NCI-H1930 (cell line): ENCODE results near the gene EPB41L2.
"Not testable (repeated sequence)": the region's sequence is repeated elsewhere in the genome, so short reads cannot be mapped to it uniquely, and the experiment has no call there.

Experiments used
- DNase-seq, 2 experiments: peaks; one replicate each; lab custom pipeline; 2025; lab: John Stamatoyannopoulos, UW

EPB41L2 gene

DNA sequence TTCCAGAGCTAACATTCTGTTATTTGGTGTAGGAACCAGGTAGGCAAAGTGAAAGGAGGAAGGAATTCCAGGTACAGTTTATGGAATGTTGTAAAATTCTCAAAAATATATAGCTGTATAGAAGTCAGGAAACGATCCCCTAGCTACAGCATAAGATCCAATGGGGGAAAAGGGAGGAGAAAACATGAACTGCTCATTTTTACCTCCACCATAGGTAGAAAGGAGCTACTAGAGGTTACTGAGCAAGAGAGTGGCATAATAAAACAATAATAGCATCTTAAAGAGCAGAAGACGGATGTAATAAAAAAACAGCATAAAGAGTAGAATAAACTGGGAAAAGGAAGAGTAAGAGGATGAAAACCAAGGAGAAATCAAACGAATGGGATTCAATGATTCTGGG, 26.9 kb downstream of the EPB41L2 start:
- DNase-seq: no peak

DNA sequence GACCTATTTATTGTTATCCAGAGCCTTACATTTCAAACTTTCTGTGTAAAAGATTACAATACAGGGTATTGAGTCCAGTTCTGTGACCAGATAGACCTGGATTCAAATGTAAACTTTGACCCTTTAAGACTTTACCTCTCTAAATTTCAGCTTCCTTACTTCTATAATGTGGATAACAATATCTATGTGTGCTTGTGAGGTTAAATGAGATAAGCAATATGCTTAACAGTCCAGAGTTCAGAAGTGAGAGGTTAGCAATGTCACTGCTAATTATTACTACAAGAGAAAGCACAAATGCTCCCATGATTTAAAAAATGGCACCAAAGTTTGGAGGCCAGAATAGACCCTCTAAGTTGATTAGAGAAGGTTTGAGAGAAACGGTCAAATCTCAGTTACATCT, 27.5 kb downstream of the EPB41L2 start:
- no peak for DNase-seq

DNA sequence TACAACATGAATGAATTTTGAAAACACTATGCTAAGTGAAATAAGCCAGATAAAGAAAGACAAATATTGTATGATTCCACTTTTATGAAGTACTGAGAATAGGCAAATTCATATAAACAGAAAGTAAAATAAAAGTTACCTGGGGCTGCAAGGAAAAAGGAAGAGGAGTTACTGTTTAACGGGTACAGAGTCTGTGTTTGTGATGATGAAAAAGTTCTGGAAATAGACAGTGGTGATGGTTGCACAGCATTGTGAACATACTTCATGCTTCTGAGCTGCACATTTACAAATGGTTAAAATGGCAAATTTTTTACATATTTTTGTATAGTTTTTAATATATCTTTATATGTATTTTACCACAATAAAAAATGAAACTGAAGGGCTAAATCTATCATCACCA, 29.4 kb downstream of the EPB41L2 start:
- DNase-seq: no peak

DNA sequence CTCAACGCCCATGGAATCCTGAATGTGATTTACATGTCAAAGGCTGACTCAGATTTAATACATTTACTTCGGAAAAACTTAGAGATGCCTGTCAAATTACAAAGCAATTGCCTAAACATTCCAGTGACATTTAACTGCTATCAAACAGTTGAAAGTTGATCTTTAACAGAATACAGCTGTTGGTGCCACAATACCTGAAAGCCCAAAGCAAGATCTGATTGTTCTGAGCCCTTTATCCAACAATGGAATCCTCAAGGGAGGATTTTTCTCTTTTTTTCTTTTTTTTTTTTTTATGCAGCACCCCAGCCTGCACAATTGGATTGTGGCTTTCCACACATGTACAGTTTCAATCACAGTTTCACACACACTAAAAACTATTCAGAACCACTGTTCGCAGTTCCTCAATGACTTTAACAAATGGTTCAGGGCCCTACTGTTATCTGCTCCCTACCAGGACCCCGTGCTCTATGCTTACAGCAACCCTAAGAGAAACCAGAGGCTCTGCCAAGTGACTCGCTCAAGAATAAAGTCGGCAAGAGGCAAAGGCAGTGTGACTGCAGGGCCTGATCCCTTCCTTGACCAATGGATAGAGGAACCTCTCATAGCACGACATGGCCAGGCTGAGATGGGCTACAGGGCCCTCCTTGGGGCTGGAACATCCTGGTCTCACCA, 33.3 kb downstream of the EPB41L2 start:
- DNase-seq: no peak

DNA sequence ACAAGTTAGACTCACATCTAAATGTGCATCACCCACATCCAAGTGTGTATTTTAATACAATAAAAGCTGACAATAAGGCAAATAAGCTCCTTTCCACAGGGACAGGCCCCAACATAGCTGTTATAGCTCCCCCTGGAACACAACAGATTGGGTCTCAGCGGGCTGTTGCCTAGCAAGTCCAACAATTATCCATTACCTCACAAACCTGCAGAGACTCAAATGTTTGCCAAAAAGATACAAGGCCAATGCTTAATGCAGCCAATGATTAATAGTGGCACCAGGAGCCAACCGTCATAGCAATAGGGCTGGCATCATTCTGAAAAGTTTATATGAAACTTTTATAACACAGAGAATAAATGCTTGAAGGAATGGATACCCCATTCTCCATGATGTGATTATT, 35.7 kb downstream of the EPB41L2 start:
- no peak for DNase-seq

DNA sequence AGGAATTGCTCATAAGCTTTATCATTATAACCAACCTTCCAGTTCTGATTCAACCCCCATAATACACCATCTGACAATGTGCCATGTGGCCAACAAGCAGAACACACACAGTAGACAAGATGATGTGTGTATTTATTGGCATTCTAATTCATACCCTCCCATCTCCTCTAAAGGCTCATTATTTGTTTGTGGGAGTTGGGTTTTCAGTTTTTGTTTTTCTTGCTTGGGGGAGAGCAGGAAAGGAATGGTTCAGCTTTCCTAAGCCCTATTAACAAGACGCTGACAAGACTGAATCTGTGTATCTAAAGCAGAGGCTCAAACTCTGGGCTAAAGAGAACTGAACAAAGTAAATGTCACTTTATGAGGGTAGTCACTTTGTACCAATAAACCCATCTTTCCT, 36.8 kb downstream of the EPB41L2 start:
- no peak for DNase-seq

DNA sequence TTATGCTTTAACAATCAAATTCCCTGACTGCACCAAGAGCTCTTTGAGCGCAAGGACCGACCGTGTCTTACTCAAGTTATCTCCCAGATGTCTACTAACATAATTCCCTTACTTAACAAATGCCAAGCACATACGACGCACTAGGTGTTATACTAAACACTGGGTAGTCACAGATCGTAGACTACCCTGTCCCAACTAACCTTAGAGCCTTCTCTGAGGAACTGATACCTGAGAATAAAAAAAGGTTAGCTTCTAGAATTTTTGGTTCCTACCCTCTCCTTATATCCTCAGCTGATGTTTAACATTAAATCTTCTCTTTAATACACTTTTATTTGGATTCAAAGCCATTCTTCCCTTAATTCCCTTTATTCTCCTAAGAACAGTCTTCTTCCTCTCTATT, 38.5 kb downstream of the EPB41L2 start:
- DNase-seq: no peak

DNA sequence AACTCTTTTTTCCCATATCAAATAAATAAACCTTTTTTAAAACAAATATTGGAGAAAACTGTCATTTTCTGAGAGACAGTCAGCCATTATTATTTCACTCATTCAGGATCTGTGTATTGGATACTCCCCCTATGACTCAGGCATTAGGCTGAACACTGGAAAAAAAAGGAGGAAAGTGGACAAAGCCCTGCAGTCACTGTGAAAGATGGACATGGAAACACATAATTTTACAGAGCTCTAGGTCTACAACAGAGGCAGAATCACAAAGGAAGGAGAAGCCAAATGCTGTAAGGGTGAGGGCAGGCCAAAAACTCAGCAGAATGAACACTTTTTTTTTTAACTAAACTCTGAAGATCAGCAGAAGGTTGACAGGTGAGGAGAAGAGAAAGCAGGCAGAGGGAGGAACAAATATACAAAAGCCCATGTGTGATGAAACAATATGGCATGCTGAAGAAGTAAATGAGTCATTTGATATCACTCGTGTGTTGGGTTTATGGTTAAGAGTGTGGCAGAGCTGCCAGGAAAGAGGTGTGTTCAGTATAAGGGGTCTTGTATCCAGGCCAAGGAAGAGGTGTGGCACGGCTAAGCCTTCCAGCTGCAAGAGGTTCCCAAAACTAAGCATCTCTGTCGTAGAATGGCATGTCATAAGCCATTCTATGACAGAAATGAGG, 39.1 kb downstream of the EPB41L2 start:
- DNase-seq: no peak

DNA sequence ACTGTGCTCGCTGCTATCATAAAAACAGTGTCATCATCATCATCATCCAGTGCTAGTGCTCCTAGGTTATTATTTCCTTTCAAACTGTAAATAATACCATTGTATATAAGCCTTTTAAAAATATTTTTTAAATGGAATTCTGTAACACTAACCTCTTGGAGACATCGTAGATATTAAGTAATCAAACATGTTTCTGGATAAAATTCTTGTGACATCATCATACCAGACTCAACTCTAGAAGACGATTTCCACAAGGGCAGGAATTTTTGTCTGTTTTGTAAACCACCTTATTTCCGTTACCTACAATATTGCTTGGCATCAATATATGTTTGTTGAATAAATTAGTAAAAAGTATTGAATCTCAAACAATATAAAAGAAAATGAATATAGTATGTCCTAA, 40.4 kb downstream of the EPB41L2 start:
- DNase-seq: no peak

DNA sequence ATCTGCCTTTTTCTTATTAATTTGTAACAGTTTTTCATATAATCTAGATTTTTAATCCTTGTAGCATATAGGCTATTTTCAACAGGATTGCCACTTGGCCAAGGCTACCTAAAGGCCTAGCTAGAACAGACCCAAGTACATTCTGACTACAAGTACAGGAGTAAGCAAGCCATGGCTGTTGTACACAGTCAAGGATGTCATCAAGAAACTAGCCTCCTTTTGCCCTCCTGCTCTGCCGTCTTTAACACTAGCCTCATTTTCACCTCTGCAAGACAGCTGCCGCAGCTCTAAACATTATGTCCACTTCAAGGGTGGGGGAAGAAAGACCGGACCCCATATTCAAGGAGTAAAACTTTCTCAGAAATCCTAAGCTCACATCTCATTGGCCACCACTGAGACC, 45.1 kb downstream of the EPB41L2 start:
- DNase-seq: no peak

DNA sequence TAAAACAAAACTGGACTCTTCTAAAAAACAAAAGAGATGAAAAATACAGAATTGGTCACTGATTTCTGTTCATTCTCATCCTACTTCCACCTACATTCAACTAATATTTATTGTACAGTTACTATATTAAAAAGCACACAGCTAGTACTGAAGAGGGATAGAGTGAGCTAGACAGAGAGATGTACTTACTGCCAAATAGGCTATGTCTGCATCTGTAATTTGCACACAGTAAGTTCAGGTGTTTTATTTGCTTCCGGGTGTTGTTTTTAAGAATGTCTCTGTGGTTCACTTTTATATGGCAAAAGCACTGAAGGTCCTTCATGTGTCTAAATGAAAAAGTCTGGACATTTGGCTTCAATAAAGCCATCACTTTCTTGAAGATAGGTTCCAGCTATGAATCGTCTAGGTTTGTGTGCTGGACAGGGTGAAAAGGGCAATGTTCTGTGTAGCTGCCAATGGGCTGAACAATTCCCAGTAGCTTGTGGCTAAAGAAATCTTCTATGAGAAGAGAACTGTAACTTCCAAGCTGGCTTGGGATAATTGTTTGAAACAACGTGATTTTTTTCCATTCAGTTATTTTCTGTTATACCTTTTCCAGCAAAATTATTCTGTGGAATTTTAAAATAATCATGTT, 47.3 kb downstream of the EPB41L2 start:
- DNase-seq: no peak

DNA sequence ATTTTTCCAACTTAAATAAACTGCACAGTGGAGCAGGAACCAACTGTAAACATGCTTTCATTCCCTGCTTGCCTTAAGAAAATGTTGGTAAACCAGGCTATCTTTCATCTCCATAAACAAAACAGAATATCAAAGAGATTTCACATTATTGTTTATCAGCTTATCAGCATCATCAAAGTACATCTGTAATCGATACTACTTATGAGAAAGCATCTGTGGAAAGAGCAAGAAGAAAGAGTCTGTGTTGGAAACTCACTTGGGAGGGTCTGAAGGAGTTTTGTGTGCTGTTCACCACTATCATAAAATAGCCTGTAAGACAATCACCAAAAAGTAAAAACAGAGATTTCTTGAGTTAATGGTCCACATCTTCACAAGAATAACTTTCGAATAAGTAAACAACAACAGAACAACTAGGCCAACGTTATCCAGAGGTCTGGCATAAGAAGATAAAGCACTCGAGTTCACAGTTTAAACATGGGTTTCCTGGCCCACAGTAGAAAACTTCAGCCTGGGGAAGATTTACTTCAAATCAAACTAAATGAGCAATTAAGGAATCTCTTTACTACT, 47.9 kb downstream of the EPB41L2 start:
- DNase-seq: no peak

DNA sequence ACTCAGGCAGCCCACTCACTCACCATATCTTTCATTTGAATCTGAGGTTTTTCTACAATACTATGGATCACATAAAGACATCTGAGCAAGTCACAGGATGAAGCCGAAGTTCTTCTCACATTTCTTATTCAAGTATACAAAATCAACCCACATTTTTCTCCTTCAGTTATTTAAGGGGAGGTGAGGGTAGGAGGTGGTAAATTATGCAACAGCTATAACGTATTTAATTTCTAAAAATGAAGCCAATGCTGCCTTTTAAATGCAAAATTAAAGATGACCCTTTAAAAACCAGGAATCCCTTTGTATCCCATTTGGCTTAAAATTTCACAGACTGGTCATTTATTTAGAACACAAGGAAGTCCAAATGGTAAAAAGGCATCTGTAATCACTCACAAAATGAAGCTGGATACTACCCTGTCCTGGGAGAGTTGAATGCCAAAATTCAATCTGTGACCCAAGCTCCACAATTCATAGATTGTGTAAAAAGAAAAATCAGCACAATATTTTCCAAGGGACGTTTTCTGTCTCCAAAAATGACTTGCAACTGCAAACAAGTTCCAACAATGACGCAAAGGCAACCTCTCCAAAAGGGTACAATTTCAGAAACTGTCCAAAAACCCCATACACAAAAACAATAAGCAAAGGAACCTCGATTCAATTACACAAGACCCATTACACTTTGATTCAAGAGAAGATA, 48.8 kb downstream of the EPB41L2 start:
- DNase-seq: no peak

DNA sequence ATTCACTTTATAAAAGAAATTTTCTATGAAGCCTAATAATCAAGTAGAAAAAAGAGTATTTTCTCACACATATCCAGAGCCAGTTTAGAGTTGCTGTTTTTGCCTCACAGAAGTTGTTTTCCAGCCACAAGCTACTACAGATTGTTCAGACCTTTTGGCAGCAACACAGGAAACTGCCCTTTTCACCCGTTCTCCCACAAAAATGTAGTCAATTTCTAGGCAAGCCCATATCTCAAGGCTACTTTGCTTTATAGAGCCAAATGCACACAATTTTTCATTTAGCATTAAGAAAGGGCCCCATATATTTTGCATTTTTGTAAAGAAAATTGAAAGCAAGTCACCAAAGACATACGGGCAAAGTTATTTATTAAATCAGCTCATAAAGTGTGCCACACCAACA, 49.5 kb downstream of the EPB41L2 start:
- no peak for DNase-seq

DNA sequence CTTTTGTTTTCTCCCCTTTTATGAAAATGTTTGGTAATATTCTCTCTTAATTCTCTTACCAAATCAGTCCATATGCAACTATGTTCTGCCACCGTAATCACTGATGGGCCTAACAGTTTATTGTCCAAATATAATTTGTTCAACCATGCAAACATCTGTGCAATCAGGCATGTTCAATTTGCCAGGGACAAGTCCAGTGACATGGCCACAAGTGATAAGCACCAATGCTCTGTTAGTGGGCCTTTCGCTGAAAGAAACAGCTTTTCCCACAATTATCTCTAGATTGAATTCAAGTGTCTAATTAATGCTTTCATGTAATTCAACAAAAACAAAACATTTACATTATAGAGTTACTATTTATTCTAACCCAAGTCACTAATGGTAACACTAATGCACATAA, 53.3 kb downstream of the EPB41L2 start:
- DNase-seq: no peak

DNA sequence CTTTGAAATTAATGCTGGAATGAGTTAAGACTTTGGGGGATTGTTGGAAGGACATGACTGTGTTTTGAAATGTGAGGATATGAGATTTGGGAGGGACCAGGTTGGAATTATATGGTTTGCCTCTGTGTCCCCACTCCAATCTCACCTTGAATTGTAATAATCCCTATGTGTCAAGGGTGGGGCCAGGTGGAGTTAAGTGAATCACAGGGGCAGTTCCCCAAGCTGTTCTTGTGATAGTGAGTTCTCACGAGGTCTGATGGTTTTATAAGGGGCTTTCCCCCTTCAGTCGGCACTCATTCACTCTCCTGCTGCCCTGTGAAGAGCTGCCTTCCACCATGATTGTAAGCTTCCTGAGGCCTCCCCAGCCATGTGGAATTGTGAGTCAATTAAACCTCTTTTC, 54.1 kb downstream of the EPB41L2 start:
- DNase-seq: not testable (repeated sequence)

DNA sequence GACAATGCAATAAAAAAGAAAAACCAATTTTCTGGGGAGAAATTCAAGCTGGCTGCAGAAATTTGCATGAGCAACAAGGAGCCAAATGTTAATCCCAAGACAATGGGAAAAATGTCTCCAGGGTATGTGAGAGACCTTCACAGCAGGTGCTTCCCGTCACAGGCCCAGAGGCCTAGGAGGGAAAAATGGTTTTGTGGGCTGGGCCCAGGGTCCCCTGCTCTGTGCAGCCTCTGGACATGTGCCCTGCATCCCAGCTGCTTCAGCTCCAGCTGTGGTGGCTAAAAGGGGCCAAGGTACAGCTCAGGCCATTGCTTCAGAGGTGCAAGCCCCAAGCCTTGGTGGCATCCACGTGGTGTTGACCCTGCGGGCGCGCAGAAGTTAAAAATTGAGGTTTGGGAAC, 55.1 kb downstream of the EPB41L2 start:
- not testable (repeated sequence) for DNase-seq

DNA sequence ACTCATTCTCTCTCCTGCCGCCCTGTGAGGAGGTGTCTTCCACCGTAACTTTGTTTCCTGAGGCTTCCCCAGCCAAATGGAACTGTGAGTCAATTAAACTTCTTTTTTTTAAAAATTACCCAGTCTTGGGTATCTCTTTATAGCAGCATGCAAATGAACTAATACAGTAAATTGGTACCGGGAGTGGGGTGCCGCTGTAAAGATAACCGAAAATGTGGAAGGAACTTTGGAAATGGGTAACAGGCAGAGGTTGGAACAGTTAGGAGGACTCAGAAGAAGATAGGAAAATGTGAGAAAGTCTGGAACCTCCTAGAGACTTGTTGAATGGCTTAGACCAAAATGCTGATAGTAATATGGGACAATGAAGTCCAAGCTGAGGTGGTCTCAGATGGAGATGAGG, 55.8 kb downstream of the EPB41L2 start:
- no peak for DNase-seq

DNA sequence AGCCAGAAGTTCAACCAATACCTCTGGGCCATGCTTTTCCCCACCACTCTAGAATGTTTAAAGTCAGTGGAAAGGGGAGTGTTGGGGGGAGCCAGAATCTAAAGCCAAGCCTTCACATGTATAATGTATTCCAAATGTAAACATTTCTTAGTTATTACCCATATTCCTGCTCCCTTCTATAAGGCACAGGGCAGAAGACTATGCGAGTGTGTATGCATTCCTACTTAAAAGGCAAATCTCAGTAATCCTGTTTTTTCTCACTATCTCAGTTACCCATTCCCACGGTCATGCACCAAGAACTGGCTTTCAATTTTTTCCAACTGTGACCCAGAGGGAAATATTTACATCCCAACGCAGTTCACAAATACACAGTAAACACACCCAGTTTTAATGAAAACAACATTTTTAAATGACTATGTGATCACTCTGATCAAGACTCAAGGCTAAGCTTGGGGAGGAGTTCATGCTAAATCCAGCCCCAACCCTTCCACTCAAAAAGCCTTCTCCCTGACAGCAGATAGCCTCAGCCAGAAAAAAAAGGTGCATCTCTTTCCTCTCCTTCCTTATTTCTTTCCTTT, 57.5 kb downstream of the EPB41L2 start:
- DNase-seq: no peak

DNA sequence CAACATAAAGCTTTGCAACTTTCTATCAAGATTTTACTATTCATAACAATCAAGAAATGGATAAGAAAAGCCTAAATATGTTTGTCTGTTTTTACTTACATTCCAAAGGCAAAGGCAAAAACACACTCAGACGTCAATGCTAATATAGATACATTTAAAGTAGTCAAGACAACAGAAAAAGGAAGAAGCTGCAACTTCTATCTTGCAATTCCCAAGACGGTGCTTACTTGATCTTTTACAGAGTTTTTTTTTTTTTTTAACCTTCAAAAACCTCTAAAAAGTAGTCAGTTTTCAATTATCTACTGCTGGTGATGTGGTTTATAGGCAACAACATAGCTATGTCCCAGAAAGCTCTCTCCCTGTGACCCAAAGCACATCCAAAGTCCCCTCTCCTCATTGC, 58.1 kb downstream of the EPB41L2 start:
- no peak for DNase-seq

DNA sequence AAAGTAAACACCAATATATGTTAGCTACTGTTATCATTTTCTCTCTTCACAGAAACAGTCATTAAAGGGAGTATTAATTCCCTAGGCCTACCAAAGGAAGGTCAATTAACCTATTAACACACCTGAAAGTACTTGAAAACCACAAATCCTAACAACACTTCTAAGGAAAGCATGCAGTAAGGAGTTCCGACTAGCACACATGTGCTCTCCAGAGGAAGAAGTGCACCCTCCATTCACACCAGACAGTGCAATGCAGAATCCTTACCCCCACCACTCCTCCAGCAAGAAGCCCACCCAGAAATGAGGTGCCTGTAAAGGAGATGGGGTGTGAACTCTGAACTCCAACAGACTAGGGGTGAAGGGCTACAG, 58.7 kb downstream of the EPB41L2 start:
- DNase-seq: no peak
